GM12801 (cell line): ENCODE measurements around the gene ANLN.

Experiments
- CTCF ChIP-seq: IDR thresholded peaks from one replicate; pipeline ENCODE4 v1.5.1; 2011; ENCODE audit warnings: control low read depth; ENCODE audit not compliant: insufficient read length; ENCODE audit errors: extremely low read depth

Gene ANLN

DNA sequence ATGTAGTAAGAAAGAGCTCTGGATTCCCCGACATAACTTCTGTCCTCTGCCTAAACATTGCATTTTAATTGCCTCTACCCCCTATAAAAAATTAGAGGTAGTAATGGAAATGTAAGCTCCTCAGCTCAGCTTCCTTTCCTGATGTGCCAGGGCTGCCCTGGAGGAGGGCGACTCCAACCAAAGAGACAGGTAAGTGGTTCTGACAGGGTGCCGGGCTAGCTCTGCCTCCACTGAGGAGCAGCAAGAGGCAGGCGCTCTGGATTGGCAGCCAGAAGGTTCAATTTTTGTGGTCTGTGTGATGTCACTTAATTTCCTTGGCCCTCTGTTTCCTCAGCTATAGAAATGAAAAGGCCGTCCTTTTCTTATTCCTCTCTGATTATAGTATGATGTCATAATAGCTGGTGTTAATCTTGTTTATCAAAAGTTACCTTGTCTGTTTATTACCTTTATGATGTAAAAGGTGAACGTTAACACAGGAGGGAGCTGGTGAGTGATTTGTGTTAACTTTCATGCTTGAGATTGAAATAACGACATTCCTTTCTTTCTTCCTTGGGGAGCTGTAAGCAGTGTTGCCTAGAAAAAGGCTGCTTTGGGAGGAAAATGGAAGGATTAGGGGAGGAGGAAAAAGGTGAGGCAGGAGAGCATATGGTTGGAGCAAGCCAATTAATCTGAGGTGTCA is 51.8 kb downstream of the ANLN start:
- no peak for TF ChIP-seq CTCF

- TF ChIP-seq CTCF, result no peak
Observed at GRCh38 chr7:36448781-36449379, 59.2 kb downstream of the ANLN start.

DNA sequence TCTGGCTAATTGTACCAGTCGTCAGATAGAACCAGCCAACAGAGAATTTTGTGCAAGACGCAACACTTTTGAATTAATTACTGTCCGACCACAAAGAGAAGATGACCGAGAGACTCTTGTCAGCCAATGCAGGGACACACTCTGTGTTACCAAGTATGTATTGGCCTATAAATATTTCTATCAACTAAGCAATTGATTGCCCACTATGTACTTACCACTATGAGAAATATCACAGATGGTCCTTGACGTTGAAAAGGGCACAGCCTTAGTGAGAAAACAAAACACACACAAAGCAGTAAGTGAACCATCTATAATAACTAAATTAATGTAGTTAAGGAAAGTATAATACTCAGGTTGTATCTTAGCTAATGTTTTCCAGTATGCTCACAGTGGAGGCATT is 60.0 kb downstream of the ANLN start:
- no peak for TF ChIP-seq CTCF

- no peak for TF ChIP-seq CTCF
Observed at GRCh38 chr7:36453769-36454168, 64.1 kb downstream of the ANLN start.

GRCh38 chr7:36455646-36456045 is 66.0 kb downstream of the ANLN start:
- no peak for TF ChIP-seq CTCF

- no peak for TF ChIP-seq CTCF
Observed at GRCh38 chr7:36456138-36456537, 66.5 kb downstream of the ANLN start.

GRCh38 chr7:36456548-36456947 is 66.9 kb downstream of the ANLN start:
- no peak for TF ChIP-seq CTCF
